ENCODE measurements around the gene UPK1A.

DNA sequence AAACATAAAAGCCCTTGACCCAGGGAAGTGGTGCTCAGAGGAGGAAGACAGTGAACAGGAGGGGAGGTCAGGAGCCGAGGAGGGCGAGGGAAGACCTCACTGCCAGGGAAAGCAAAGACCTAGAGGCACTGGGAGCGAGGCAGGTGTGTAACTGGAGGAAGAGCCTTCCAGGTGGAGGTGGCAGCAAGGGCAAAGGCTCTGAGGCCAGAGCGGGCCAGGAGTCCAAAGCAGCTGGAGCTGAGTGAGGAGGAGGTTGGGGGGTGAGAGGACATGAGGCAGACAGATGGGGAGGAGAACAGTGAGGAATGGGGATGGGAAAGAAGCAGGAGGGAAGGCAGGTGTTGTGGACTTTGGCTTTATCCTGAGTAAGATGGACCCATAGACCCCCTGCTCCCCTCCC is 3.7 kb downstream of the UPK1A start:
- no peak for TF ChIP-seq POLR2A (IDR thresholded peaks at IDR 0.05; ENCODE audit: low read depth, low read length)
- no peak for TF ChIP-seq TAF1 (IDR thresholded peaks at IDR 0.05; ENCODE audit: borderline replicate concordance, low read depth, low read length)
